ENCODE results near the gene ZBED4.

ZBED4 gene

DNA sequence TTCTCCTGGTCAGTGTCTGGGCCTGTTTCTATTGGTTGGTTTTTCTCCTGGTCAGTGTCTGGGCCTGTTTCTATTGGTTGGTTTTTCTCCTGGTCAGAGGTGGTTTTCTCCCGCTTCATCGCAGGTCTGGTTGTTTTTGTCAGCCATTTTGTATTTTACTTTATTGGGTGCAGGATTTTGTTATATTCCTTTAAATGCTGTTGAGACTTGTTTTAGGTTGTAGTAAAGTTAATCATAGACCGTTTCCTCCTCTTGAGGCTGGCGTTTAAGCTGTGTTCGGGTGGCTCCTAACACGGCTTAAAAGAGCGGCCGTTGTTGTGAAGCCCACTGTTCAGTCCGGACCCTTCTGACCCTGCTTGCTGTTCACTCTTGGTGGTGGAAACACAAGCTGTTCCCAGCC lies 26.2 kb downstream of the ZBED4 start:
- no peak for DNase-seq

DNA sequence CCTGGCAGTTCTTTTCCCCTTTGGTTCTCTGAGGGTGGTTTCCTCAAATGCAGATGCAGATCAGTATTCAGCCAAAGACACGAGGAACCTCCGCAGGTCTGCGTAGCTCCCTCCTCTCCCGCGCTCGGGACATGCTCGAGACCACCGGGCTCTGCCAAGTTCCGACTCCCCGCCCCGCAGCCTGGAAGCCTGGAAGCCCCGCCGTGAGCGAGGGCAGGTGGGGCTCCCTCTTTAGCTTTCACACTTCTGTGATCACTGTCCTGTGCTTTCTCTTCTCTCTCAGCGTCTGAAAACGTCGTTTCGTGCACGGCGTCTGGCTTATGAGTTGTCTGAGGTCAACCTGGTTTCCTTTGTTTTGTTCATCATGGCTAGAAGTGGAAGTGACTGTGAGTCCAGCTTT lies 26.6 kb downstream of the ZBED4 start:
- DNase-seq, result no peak

DNA sequence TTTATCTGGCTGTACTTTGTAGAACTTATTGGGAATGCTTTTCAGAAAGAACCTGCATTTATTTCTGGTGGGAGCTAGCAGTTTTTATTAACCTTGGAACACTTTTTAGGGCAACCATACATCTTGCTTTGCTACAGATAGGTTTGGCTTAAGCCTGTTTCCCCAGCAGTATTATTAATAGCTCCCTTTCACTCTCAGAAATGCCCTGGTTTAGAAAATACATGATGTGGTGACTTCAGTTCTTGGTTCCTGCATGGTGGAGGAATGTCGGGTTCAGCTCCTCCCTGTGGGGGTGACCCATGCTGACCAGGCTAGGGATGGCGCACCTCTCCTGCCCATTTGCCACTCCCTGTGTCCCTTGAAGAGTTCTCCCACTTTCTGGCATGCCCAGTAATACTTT lies 28.2 kb downstream of the ZBED4 start:
- no peak for DNase-seq

DNA sequence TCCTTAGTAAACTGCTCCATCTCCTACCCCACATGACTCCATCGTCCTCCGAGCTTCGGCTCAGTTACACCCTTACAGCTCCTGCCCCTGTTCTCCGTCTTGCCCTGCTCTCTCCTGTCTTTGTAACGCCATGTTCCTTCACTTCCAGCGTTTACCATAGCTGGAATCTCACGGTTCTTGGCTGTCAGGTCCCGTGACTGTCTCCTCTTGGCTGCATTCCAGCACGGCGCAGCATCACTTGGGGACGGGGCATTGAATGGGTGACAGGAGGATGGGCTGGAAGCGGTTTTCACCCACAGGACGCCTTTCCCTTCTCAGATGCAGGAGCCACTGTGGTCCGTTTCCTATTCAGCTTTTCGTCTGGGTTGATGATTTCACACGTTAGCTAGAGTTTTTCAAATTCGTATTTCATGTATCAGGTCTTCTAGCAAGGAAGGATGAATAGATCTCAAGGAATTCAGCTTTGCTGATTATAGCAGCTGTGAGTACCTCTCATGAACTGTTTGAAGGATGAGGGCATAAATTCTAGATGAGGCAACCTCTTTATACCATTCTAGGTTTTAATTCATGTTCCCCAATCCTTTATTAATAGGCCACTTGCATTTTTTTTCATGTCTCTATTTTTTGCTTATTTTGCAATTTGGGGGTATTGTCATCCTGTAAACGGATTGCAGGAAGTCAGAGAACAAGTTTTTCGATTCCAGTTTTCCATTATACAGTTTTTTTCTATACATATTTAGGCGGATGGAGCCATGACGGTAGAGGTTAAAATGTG lies 29.1 kb downstream of the ZBED4 start:
- no peak for DNase-seq

DNA sequence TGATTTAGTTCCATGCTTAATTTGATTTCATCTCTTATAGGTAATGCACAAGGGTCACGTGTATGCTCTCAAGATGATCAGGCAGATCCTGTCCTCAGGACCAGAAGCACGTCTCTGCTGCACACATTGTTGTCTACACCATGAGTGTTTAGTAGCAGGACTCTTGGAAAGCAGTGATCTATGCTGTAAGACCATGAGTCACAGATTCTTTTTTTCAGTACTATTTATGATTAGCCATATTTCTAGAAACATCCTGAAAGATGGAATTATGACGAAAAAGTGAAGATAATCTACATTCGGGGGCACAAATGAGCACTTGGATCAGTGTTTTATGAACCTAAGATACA lies 29.6 kb downstream of the ZBED4 start:
- DNase-seq, result no peak

DNA sequence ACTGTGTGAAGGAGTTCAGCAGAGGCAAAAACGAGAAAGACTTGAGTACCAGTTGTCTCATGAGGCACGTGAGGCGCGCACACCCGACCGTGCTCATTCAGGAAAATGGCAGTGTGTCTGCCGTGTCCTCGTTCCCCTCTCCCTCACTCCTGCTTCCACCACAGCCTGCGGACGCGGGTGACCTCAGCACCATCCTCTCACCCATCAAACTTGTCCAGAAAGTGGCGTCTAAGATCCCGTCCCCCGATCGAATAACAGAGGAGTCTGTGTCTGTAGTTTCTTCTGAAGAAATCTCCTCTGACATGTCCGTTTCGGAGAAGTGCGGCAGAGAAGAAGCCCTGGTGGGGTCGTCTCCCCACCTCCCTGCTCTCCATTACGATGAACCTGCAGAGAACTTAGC lies 30.4 kb downstream of the ZBED4 start:
- DNase-seq, result no peak

DNA sequence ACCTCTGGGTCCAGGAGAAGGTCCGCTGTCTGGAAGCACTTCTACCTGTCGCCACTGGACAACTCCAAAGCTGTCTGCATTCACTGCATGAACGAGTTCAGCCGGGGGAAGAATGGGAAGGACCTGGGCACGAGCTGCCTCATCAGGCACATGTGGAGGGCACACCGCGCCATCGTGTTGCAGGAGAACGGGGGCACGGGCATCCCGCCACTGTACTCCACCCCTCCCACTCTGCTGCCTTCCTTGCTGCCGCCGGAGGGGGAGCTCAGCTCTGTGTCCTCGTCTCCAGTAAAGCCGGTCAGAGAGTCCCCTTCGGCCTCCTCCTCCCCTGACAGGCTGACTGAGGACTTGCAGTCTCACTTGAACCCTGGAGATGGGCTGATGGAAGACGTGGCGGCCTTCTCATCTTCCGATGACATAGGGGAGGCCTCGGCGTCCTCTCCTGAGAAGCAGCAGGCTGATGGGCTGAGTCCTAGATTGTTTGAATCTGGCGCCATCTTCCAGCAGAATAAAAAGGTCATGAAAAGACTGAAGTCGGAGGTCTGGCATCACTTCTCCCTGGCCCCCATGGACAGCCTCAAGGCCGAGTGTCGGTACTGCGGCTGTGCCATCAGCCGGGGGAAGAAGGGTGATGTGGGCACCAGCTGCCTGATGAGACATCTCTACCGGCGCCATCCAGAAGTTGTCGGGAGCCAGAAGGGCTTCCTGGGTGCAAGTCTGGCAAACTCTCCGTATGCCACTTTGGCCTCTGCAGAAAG lies 31.0 kb downstream of the ZBED4 start:
- no peak for DNase-seq

DNA sequence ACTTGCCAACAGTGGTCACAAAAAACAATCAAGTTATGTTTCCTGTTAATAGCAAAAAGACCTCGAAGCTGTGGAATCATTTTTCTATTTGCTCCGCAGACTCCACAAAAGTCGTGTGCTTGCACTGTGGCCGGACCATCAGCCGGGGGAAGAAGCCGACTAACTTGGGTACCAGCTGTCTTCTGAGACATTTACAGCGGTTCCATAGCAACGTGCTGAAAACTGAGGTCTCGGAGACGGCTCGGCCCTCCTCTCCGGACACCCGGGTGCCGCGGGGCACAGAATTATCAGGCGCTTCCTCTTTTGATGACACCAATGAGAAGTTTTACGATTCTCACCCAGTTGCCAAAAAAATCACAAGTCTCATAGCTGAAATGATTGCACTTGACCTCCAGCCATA lies 31.6 kb downstream of the ZBED4 start:
- DNase-seq, result no peak

DNA sequence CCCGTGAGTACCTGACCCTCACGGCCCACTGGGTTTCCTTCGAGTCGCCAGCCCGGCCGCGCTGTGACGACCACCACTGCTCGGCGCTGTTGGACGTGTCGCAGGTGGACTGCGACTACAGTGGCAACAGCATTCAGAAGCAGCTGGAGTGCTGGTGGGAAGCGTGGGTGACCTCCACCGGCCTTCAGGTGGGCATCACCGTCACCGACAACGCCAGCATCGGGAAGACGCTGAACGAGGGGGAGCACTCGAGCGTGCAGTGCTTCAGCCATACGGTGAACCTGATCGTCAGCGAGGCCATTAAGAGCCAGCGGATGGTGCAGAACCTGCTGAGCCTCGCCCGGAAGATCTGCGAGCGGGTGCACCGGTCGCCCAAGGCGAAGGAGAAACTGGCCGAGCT lies 32.2 kb downstream of the ZBED4 start:
- DNase-seq, result no peak

DNA sequence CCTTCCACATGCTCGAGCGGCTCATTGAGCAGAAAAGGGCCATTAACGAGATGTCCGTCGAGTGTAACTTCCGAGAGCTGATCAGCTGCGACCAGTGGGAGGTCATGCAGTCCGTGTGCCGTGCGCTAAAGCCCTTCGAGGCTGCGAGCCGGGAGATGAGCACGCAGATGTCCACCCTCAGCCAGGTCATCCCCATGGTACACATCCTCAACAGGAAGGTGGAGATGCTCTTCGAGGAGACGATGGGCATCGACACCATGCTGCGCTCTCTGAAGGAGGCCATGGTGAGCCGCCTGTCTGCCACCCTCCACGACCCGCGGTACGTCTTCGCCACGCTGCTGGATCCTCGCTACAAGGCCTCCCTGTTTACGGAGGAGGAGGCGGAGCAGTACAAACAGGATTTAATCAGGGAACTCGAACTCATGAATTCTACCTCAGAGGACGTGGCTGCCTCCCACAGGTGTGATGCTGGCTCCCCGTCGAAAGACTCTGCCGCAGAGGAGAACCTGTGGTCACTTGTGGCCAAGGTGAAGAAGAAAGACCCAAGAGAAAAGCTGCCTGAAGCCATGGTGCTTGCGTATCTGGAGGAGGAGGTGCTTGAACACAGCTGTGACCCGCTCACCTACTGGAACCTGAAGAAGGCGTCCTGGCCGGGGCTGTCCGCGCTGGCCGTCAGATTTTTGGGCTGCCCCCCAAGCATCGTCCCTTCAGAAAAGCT lies 32.9 kb downstream of the ZBED4 start:
- DNase-seq, result no peak

DNA sequence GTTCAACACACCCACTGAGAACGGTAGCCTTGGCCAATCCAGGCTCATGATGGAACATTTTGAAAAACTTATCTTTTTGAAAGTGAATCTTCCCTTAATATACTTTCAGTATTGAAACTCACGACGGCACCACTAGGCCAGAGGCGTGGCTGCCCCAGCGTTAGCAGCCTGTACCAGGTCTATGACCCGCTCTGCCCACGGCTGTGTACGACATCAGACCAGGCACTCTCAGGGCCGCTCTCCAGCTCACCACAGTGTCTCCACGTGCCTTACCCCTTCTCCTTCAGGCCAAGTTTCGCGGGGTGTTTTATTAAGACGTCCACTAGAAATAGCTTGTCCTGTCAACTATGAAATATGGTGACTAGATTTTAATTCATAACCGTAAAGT lies 33.4 kb downstream of the ZBED4 start:
- no peak for DNase-seq

DNA sequence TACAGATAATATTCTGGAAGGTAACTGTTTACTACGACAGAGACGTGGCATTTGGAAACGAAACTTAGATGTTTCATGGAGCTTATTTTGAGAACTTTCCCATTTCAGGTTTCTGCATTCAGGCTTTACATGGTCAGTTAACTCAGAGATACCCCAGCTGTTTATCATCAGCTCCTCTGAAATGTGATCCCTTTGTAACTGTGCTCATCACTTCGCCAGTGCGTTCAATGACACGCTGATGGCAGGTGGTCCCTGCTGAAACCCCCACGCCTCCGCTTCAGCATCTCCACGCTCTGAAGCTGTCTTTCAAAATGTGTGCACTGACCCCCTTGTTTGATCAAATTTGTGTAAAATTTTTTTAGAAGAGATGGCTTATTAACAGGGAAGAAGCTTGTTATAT lies 34.1 kb downstream of the ZBED4 start:
- DNase-seq, result no peak

DNA sequence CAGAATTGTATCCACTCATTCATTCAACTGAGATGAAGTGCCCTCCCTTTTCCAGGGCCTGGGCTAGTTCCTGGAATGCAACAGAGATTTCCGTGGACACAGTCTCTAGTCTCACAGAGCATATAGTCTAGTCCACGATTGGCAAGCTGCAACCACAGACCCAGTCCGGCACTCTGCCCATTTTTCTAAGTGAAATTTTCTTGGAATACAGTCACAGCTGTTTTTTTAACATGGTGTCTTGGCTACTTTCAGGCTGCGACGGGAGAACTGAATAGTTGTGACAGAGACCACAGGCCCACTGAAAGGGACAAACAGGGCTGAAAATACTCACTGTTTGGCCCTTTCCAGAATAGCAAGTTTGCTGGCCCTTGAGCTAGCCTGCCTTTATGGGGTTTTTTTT lies 35.4 kb downstream of the ZBED4 start:
- DNase-seq, result no peak

DNA sequence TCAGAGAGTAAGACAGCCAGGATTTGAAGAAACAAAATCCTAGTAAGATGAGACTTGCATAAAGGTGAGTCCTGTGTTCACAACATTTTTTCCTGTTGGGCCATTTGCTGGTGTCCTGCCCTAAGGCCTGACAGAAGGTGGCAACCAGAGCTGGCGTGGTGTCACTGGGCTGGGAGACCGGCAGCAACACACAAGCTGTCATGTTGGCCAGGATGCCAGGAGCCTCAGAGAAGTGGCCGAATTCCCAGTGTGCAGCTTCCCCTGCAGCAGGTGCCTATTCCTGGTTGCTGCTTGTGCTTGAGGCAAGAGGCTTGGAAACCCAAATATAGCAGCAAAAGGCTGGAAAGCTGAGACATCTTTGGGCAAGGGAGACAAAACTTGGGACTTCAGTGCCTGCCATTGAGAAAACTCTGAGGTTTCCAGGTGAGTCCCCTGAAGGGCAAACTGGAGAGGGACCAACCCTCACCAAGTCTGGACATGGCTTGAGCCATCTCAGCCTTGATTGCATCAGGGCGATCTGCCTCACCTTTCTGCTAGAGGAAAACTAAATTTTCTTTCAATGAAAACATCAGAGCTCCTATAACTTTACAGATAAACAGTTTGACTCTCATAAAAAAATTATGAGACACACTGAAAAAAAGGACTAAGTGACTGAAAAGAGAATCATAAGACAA lies 38.7 kb downstream of the ZBED4 start:
- DNase-seq, result no peak

DNA sequence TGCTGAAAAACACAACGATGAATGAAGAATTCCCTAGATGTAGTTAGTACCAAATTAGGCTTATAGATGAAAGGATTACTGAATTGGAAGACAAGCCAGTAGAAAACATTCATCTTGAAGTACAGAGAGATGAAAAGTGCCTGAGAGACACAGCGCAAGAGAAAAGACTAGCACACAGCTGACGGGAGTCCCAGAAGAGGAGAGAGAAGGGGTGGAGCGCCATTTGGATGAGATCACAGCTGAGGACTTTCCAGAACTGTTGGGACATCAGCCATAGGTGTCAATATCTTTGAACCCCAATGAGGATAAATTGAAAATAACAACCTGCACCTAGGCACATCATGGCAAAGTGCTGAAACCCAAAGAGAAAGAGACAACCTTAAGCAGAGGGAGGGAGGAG lies 39.4 kb downstream of the ZBED4 start:
- DNase-seq, result no peak

DNA sequence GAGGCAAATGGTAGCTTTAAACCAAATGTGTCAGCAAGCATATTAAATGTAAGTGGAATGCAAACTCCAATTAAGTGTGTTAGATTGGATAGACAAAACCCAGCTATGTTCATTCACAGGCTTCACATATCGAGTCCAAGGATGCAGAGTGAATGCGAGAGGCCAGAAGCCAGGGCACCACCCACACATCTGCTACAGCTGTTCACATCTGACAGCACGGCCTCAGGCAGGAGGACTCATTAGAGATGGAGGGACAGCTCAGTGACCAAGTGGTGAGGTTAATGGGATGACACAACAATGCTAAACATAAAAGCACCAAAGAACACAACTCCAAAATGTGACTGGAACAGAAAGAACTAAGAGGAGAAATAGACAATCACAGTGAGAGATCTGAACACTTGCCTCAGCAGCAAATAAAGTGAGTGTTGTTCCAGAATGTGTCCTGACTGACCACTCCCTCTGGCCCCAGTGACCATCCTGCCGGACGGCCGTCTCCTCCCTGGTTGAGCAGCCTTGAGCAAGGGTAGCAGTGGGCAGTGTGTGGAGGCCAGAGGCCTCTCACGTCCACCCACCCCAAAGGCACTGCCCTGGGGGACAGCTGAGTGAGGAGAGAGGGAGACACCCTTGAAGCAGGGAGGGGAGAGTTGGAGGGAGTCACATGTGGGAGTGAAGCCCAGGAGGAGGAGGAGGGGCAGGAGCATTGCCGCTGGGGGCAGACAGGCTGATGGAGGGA lies 40.8 kb downstream of the ZBED4 start:
- no peak for DNase-seq

DNA sequence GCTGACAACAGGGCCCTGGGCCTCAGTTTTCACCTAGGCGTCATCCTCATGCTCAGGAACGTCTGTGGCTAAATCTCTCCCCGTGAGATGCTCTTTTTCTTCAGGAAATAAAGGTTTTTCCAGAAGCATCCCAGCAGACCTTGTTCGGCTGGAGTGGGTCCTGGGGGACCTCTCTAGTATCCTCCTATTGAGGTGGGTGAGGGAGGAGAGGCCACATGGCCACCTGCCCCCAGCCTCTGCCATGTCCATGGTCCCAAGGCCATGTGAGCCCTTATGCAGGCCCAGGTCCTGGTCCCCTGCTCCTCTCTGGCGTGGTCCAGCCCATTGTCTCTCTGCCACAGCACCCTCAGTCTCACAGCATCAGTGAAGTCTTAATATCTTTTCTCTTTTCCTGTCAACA lies 42.6 kb downstream of the ZBED4 start:
- no peak for DNase-seq

DNA sequence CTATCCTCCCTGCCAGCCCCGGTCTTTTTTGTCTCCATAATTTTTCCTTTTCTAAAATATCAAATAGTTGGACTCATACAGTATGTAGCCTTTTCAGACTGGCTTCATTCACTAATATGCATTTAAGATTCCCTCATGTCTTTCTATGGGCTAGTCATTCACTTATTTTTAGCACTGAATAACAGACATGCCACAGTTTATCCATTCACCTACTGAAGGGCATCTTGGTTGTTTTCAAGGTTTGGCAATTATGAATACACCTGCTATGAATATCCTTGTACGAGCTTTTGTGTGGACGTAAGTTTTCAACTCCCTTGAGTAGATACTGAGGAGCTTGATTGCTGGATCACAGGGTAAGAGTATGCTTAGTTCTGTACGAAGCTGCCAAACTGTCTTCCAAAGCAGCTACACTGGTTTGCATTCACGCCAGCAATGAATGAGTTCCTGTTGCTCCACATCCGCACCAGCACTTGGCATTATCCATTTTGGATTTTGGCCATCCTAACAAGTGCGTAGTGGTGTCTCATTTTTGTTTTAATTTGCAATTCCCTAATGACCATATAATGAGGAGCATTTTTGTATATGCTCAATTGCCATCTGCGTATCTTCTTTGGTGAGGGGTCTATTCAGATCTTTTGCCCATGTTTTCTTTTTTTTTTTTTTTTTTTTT lies 43.5 kb downstream of the ZBED4 start:
- no peak for DNase-seq

DNA sequence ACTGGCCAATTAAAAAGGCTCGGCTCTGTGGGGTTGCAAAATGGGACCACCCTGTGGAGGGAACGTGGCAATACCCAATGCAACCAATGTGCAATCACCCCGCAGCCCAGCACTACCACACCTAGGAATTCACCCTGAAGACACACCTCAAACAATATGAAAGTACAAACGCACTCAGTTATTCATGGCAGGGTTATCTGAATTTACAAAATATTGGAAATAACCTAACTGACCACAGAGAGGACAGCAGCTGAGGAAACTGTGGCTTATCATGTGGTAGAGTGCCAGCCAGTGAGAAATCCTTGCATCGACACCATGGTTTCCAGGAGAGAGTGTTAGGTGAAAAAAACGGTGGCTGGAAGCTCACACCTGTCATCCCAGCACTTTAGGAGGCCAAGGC lies 45.9 kb downstream of the ZBED4 start:
- DNase-seq, result no peak

DNA sequence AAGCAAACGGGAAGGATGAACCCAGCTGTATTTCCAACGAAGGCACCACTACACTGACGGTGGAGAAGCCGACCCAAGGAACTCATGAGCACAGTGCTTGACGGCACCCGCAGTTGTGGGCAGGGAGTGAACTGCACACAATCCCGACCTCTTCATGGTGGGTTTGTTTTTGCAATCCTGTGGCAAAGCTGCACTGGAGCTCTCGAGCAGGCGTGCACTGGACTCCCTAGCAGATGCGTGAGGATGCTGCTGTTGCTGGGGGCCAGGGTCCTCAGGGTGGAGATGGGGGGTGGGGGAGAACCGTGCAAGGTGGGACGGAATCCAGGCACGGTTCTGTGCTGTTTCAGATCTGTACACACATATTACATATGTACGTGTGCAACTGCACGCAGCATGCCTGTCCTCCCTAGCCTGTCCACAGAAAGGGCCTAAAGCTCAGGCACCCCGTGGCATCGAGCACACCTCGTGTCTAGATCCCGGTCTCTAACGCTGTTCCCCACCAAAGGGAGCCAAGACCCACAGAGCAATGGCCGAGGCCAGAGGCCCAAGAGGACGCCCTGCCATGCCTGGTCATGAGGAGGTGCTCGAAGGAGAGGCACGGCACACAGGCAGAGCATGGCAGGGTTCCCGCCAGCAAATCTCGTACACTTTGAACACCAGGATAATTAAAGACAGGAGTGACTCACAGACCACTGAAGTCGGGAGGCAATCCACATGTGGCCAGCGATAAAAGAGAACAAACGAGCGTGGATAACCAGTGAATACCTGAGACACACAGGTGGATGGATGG lies 47.0 kb downstream of the ZBED4 start:
- no peak for DNase-seq

DNA sequence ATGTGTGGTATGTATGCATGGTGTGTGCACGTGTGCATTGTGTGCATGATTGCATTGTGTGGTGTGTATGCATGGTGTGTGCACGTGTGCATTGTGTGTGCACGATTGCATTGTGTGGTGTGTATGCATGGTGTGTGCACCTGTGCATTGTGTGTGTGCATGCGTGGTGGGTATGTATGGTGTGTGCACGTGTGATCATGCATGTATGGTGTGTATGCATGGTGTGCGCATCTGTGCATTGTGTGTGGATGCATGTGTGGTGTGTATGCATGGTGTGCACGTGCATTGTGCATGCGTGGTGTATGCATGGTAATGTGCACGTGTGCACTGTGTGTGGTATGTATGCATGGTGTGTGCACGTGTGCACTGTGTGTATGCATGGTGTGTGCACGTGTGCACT lies 47.8 kb downstream of the ZBED4 start:
- DNase-seq, result no peak

Measured in SW 1271 (cell line).